IMR-90 (cell line): ENCODE data around the gene IDH3A. TPM values are rescaled to one million over a fixed set of nuclear protein-coding genes. Genes with fewer than 3 reads are reported as not detected.

ENCODE experiments used
- ATAC-seq: fragments of 200-7000 bp; cut with Tn5 transposase; 2 replicates; pipeline ENCODE4 v1.9.1; 2020; ENCODE audit warnings: low read depth, mild to moderate bottlenecking, moderate library complexity
- BruUV-seq: library from RNA; stranded (reverse); fragments of 400-500 nt; replicated peaks from 2 replicates; lab custom pipeline; 2021; lab: Mats Ljungman, UMichigan
- CTCF ChIA-PET: fragments of 300-600 bp; formaldehyde crosslinking; extraction: SDS; loops from one replicate; lab custom pipeline; 2021; ENCODE audit warnings: antibody characterized with exemption; lab: Yijun Ruan, JAX
- POLR2A ChIA-PET: fragments of 300-600 bp; sonication (Branson Sonifier 250); formaldehyde crosslinking; loops from one replicate; lab custom pipeline; 2022; ENCODE audit warnings: antibody characterized with exemption; ENCODE audit not compliant: unreplicated experiment; lab: Charles Lee
- DNase-seq: peaks from one replicate; pipeline ENCODE4 v3.0.0; 2013
- H2AFZ ChIP-seq: replicated peaks from 2 replicates; pipeline ENCODE3; 2013; ENCODE audit warnings: low read length, mild to moderate bottlenecking; ENCODE audit not compliant: poor library complexity
- H2AK5ac ChIP-seq: 2 replicates; pipeline ENCODE4 v1.6.1; 2013; ENCODE audit warnings: low read depth, low read length, inconsistent platforms
- H2AK9ac ChIP-seq: replicated peaks from 2 replicates; pipeline ENCODE3; 2013; ENCODE audit warnings: mild to moderate bottlenecking, low read depth, low read length, moderate library complexity; ENCODE audit not compliant: poor library complexity
- H2BK120ac ChIP-seq: 2 replicates; pipeline ENCODE4 v1.6.1; 2013; ENCODE audit warnings: low read depth, low read length, inconsistent platforms
- H2BK15ac ChIP-seq: 3 replicates; pipeline ENCODE4 v1.6.1; 2013; ENCODE audit warnings: low read depth, low read length, inconsistent platforms
- H2BK20ac ChIP-seq: 2 replicates; pipeline ENCODE4 v1.6.1; 2013; ENCODE audit warnings: low read depth, mild to moderate bottlenecking, inconsistent platforms, low read length, moderate library complexity
- H2BK5ac ChIP-seq: 2 replicates; pipeline ENCODE4 v1.6.1; 2013; ENCODE audit warnings: mild to moderate bottlenecking, low read depth, low read length, inconsistent platforms; ENCODE audit not compliant: poor library complexity, severe bottlenecking
- H3K14ac ChIP-seq: replicated peaks from 2 replicates; pipeline ENCODE4 v1.6.1; 2013; ENCODE audit warnings: low read depth, low read length, inconsistent platforms
- H3K18ac ChIP-seq: 2 replicates; pipeline ENCODE4 v1.6.1; 2013; ENCODE audit warnings: low read depth, low read length, control low read depth
- H3K23ac ChIP-seq: 2 replicates; pipeline ENCODE4 v1.6.1; 2013; ENCODE audit warnings: low read depth, low read length, inconsistent platforms
- H3K27ac ChIP-seq: 2 replicates; pipeline ENCODE4 v1.5.1; 2013; ENCODE audit warnings: mild to moderate bottlenecking, control low read depth, low read length; ENCODE audit not compliant: insufficient read depth
- H3K27me3 ChIP-seq: 2 replicates; pipeline ENCODE4 v1.6.1; 2013; ENCODE audit warnings: low read length; ENCODE audit not compliant: control insufficient read depth, insufficient read depth
- H3K36me3 ChIP-seq: 2 replicates; pipeline ENCODE4 v1.6.1; 2013; ENCODE audit warnings: low read length, mixed read lengths; ENCODE audit not compliant: control insufficient read depth, insufficient read depth
- H3K4ac ChIP-seq: 2 replicates; pipeline ENCODE4 v1.6.1; 2013; ENCODE audit warnings: low read depth, low read length, inconsistent platforms
- H3K4me1 ChIP-seq: 2 replicates; pipeline ENCODE4 v1.6.1; 2013; ENCODE audit warnings: low read length, mixed read lengths; ENCODE audit not compliant: control insufficient read depth, insufficient read depth
- H3K4me2 ChIP-seq: 2 replicates; pipeline ENCODE4 v1.6.1; 2013; ENCODE audit warnings: low read depth, mild to moderate bottlenecking, control low read depth, low read length, moderate library complexity
- H3K4me3 ChIP-seq: 2 replicates; pipeline ENCODE4 v1.5.1; 2013; ENCODE audit warnings: low read depth, mild to moderate bottlenecking, control low read depth, low read length, moderate library complexity; ENCODE audit not compliant: insufficient read depth
- H3K56ac ChIP-seq: 2 replicates; pipeline ENCODE4 v1.6.1; 2013; ENCODE audit warnings: low read length, inconsistent platforms; ENCODE audit not compliant: insufficient read depth; ENCODE audit errors: extremely low read depth
- H3K79me1 ChIP-seq, 2 experiments: 2 replicates each; pipeline ENCODE4 v1.6.1; 2013; ENCODE audit warnings: low read length in 2 of 2, inconsistent platforms in 1 of 2, low read depth in 1 of 2
- H3K9ac ChIP-seq: 2 replicates; pipeline ENCODE4 v1.6.1; 2013; ENCODE audit warnings: low read depth, low read length, control low read depth
- H3K9me1 ChIP-seq: 2 replicates; pipeline ENCODE4 v1.6.1; 2013; ENCODE audit warnings: low read length, inconsistent platforms; ENCODE audit not compliant: insufficient read depth
- H3K9me3 ChIP-seq: 2 replicates; pipeline ENCODE4 v1.6.1; 2013; ENCODE audit warnings: low read length; ENCODE audit not compliant: control insufficient read depth, insufficient read depth
- H4K20me1 ChIP-seq: 2 replicates; pipeline ENCODE4 v1.6.1; 2013; ENCODE audit warnings: low read length, inconsistent platforms; ENCODE audit not compliant: insufficient read depth
- H4K5ac ChIP-seq: 2 replicates; pipeline ENCODE4 v1.6.1; 2013; ENCODE audit warnings: mild to moderate bottlenecking, low read depth, low read length, control low read depth
- H4K8ac ChIP-seq, 2 experiments: 2 replicates each; pipeline ENCODE4 v1.6.1; 2013; ENCODE audit warnings: low read depth in 2 of 2, low read length in 2 of 2, control low read depth in 1 of 2, inconsistent platforms in 1 of 2
- H4K91ac ChIP-seq: 2 replicates; pipeline ENCODE4 v1.6.1; 2013; ENCODE audit warnings: low read depth, low read length, inconsistent platforms; ENCODE audit not compliant: insufficient read depth
- BHLHE40 ChIP-seq: fragments of 150-350 bp; IDR thresholded peaks from 2 replicates; pipeline ENCODE4 v1.6.1; 2016; ENCODE audit warnings: mild to moderate bottlenecking, low read depth, low read length
- FOS ChIP-seq: fragments of 150-350 bp; IDR thresholded peaks from 2 replicates; pipeline ENCODE4 v1.6.1; 2016; ENCODE audit warnings: low read depth, low read length
- MAFK ChIP-seq: IDR thresholded peaks from 2 replicates; pipeline ENCODE4 v1.6.1; 2012; ENCODE audit warnings: low read depth, low read length, improper control_type of control experiment
- MAZ ChIP-seq: IDR thresholded peaks from 2 replicates; pipeline ENCODE4 v1.6.1; 2012; ENCODE audit warnings: low read depth, mild to moderate bottlenecking, low read length, improper control_type of control experiment, moderate library complexity, borderline replicate concordance
- NFE2L2 ChIP-seq: fragments of 150-350 bp; IDR thresholded peaks from 2 replicates; pipeline ENCODE4 v1.6.1; 2016; ENCODE audit warnings: low read depth, mild to moderate bottlenecking, low read length
- RAD21 ChIP-seq: IDR thresholded peaks from 2 replicates; pipeline ENCODE4 v1.6.1; 2012; ENCODE audit warnings: low read length, improper control_type of control experiment
- RCOR1 ChIP-seq: IDR thresholded peaks from 2 replicates; pipeline ENCODE4 v1.6.1; 2012; ENCODE audit warnings: mild to moderate bottlenecking, low read length, improper control_type of control experiment; ENCODE audit not compliant: insufficient replicate concordance
- SMC3 ChIP-seq: fragments of 150-350 bp; IDR thresholded peaks from 2 replicates; pipeline ENCODE4 v1.6.1; 2016; ENCODE audit warnings: low read depth, mild to moderate bottlenecking, antibody characterized with exemption, low read length, moderate library complexity
- WGBS, 2 experiments: methylation state at CpG; one replicate each; pipeline versions ENCODE4 v1.1.5 to v1.1.7; 2013; ENCODE audit warnings: missing lambda C conversion rate in 2 of 2; ENCODE audit not compliant: insufficient read length in 1 of 2; ENCODE audit errors: extremely low coverage in 2 of 2; 5-methylcytosine and 5-hydroxymethylcytosine counted together
- dilution Hi-C: fragments of 300-500 bp; cut with HindIII; formaldehyde crosslinking; loops from one replicate; pipeline ENCODE4 v1.14.3; 2018; ENCODE audit warnings: low sequenced_read_pairs; ENCODE audit not compliant: unreplicated experiment
- in situ Hi-C: fragments of 300-500 bp; cut with MboI; formaldehyde crosslinking; loops from 3 replicates; pipeline ENCODE4 v1.14.3; 2019; ENCODE audit warnings: low sequenced_read_pairs, inconsistent platforms, mixed read lengths
- intact Hi-C: fragments of 100-400 bp; cut with micrococcal nuclease; formaldehyde crosslinking; loops from 2 replicates; pipeline ENCODE4 v1.10.0; 2022
- polyA plus RNA-seq, 3 experiments: library from polyadenylated mRNA; depleted of rRNA; stranded (reverse); fragments of >200 nt; gene quantifications; 2 replicates each; pipeline ENCODE4 v1.2.3, GENCODE V29; 2012; ENCODE audit warnings: low replicate concordance in 1 of 3
- total RNA-seq: library from RNA; depleted of rRNA; stranded (reverse); fragments of >200 nt; gene quantifications from 2 replicates; pipeline ENCODE4 v1.2.3, GENCODE V29; 2012
- TF ChIP-seq, protein P1 (sequence below): conservative IDR thresholded peaks from 2 replicates; pipeline ENCODE4 v1.5.1; 2012; ENCODE audit warnings: mild to moderate bottlenecking, low read depth, low read length, improper control_type of control experiment
- TF ChIP-seq, protein P2 (sequence below): fragments of 150-350 bp; IDR thresholded peaks from 2 replicates; pipeline ENCODE4 v1.6.1; 2016; ENCODE audit warnings: low read depth, mild to moderate bottlenecking, low read length, moderate library complexity, borderline replicate concordance

The IDH3A gene
- total and polyA plus RNA-seq, 2 of the 4 experiments (the other 2 are of a cell fraction) = 34.5 to 47.7 TPM

DNA sequence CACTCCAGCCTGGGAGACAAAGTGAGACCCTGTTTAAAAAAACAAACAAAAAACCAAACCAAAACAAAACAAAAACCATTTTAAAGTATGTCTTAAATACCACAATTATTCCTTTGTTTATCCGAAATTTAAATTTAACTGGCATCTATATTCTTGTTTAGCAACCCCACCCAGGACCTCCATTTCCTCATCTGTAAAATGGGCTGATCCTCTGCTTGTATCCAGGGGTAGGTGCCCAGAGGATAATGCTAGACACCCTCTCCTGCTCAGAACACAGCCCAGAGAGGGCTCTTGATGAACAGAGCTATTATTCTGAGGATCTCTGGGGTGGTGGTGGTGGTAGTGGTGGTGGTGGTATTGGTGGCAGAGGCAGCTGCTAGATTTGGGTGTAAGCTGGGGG is 47.0 kb upstream of the IDH3A start:
- no peak overlapping the region for H3K4ac ChIP-seq
- CTCF ChIA-PET = no interaction called here
- H2AFZ ChIP-seq = no peak overlapping the region
- no peaks in the 10 kb centered on the region for H3K79me1 ChIP-seq
- in situ Hi-C loops (no loop called here), intact Hi-C loops (no loop called here), dilution Hi-C loops (no loop called here)
- no peaks in the 10 kb centered on the region for H4K20me1 ChIP-seq
- no peak overlapping the region for H3K27ac ChIP-seq
- H2BK120ac ChIP-seq = no peak overlapping the region
- H3K4me3 ChIP-seq = no peak overlapping the region
- ATAC-seq = no peak
- H2BK5ac ChIP-seq = no peak overlapping the region
- H2BK20ac ChIP-seq = no peak overlapping the region
- POLR2A ChIA-PET = no interaction called here
- TF ChIP-seq MAZ (no peak), NFE2L2 (no peak), SMC3 (no peak), RAD21 (no peak), BHLHE40 (no peak), FOS (no peak), MAFK (no peak), RCOR1 (no peak)
- TF ChIP-seq, protein P1, sequence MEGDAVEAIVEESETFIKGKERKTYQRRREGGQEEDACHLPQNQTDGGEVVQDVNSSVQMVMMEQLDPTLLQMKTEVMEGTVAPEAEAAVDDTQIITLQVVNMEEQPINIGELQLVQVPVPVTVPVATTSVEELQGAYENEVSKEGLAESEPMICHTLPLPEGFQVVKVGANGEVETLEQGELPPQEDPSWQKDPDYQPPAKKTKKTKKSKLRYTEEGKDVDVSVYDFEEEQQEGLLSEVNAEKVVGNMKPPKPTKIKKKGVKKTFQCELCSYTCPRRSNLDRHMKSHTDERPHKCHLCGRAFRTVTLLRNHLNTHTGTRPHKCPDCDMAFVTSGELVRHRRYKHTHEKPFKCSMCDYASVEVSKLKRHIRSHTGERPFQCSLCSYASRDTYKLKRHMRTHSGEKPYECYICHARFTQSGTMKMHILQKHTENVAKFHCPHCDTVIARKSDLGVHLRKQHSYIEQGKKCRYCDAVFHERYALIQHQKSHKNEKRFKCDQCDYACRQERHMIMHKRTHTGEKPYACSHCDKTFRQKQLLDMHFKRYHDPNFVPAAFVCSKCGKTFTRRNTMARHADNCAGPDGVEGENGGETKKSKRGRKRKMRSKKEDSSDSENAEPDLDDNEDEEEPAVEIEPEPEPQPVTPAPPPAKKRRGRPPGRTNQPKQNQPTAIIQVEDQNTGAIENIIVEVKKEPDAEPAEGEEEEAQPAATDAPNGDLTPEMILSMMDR = no peak
- TF ChIP-seq, protein P2, sequence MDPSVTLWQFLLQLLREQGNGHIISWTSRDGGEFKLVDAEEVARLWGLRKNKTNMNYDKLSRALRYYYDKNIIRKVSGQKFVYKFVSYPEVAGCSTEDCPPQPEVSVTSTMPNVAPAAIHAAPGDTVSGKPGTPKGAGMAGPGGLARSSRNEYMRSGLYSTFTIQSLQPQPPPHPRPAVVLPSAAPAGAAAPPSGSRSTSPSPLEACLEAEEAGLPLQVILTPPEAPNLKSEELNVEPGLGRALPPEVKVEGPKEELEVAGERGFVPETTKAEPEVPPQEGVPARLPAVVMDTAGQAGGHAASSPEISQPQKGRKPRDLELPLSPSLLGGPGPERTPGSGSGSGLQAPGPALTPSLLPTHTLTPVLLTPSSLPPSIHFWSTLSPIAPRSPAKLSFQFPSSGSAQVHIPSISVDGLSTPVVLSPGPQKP = no peak
- H3K9me1 ChIP-seq = no peaks in the 10 kb centered on the region
- H3K9ac ChIP-seq = no peak overlapping the region
- H3K4me1 ChIP-seq = no peaks in the 10 kb centered on the region; the same call in 1 of the 2 replicates
- no peak overlapping the region for H3K14ac ChIP-seq
- peaks cover 19% of the 10 kb centered on the region for H3K27me3 ChIP-seq
- no peak overlapping the region for H2AK5ac ChIP-seq
- no peak overlapping the region for H3K23ac ChIP-seq
- no peak overlapping the region for H3K18ac ChIP-seq
- H4K91ac ChIP-seq = no peak overlapping the region
- no peak overlapping the region for H4K5ac ChIP-seq
- 100% methylated on average over 1 of the region's 1 CpG; no CpG with 5 or more reads in 1 of the 2 experiments for WGBS, 2 experiments
- DNase-seq = no peak
- H2BK15ac ChIP-seq = no peak overlapping the region
- no peak overlapping the region for H3K4me2 ChIP-seq
- H3K36me3 ChIP-seq = no peaks in the 10 kb centered on the region
- no peak overlapping the region for H4K8ac ChIP-seq
- H3K56ac ChIP-seq = no peak overlapping the region
- no peak overlapping the region for H2AK9ac ChIP-seq
- no TSS peak for BruUV-seq
- H3K9me3 ChIP-seq = no peaks in the 10 kb centered on the region
